GM19099 (cell line): ENCODE measurements around the gene PTPRO.

ENCODE experiments used
- POLR2A ChIP-seq: IDR thresholded peaks from 3 replicates; pipeline ENCODE4 v1.6.1; 2011; ENCODE audit warnings: low read depth; ENCODE audit not compliant: insufficient read length; ENCODE audit errors: extremely low read depth

The PTPRO gene

GRCh38 chr12:15543347-15543746 is 221.0 kb downstream of the PTPRO start:
- TF ChIP-seq POLR2A = no peak

- no peak for TF ChIP-seq POLR2A
These were observed 222.3 kb downstream of the PTPRO start for GRCh38 chr12:15544589-15544988.

GRCh38 chr12:15545334-15545733 is 223.0 kb downstream of the PTPRO start:
- TF ChIP-seq POLR2A = no peak

- TF ChIP-seq POLR2A = no peak
These were observed 223.9 kb downstream of the PTPRO start for GRCh38 chr12:15546102-15546701.

GRCh38 chr12:15547063-15547462 is 224.8 kb downstream of the PTPRO start:
- no peak for TF ChIP-seq POLR2A

- no peak for TF ChIP-seq POLR2A
These were observed 225.4 kb downstream of the PTPRO start for GRCh38 chr12:15547691-15548090.

GRCh38 chr12:15550793-15551192 is 228.5 kb downstream of the PTPRO start:
- no peak for TF ChIP-seq POLR2A

GRCh38 chr12:15555446-15555845 is 233.1 kb downstream of the PTPRO start:
- no peak for TF ChIP-seq POLR2A

- TF ChIP-seq POLR2A = no peak
These were observed 234.2 kb downstream of the PTPRO start for GRCh38 chr12:15556411-15557102.

GRCh38 chr12:15558915-15559528 is 236.7 kb downstream of the PTPRO start:
- no peak for TF ChIP-seq POLR2A

GRCh38 chr12:15561396-15561795 is 239.1 kb downstream of the PTPRO start:
- TF ChIP-seq POLR2A = no peak

GRCh38 chr12:15562263-15562662 is 240.0 kb downstream of the PTPRO start:
- no peak for TF ChIP-seq POLR2A

- TF ChIP-seq POLR2A = no peak
These were observed 241.4 kb downstream of the PTPRO start for GRCh38 chr12:15563663-15564062.

- no peak for TF ChIP-seq POLR2A
These were observed 252.0 kb downstream of the PTPRO start for GRCh38 chr12:15574353-15574752.

GRCh38 chr12:15575671-15576541 is 253.6 kb downstream of the PTPRO start:
- no peak for TF ChIP-seq POLR2A
